IgD-negative memory B cell (primary cell): Measurements from ENCODE around the gene ANTKMT. TPM values are rescaled to one million over a fixed set of nuclear protein-coding genes. Genes with fewer than 3 reads are reported as not detected.

Source experiments
- H3K27ac Mint-ChIP-seq, 3 donors: one replicate each; pipeline ENCODE4 v1.8.0; 2020 to 2022; ENCODE audit warnings: mild to moderate bottlenecking in 3 of 3, mixed read lengths in 3 of 3, moderate library complexity in 1 of 3
- H3K27me3 Mint-ChIP-seq: one replicate; pipeline ENCODE4 v1.8.0; 2021; ENCODE audit warnings: mixed read lengths
- H3K36me3 Mint-ChIP-seq: one replicate; pipeline ENCODE4 v1.8.0; 2020; ENCODE audit warnings: mild to moderate bottlenecking, mixed read lengths
- H3K4me1 Mint-ChIP-seq, 3 donors: one replicate each; pipeline ENCODE4 v1.8.0; 2020 to 2022; ENCODE audit warnings: mixed read lengths in 3 of 3, mild to moderate bottlenecking in 1 of 3
- H3K4me3 Mint-ChIP-seq, 4 donors: one replicate each; pipeline ENCODE4 v1.8.0; 2020 to 2022; ENCODE audit warnings: mild to moderate bottlenecking in 4 of 4, mixed read lengths in 4 of 4, moderate library complexity in 3 of 4
- H3K9me3 Mint-ChIP-seq, 3 donors: one replicate each; pipeline ENCODE4 v1.8.0; 2020 to 2021; ENCODE audit warnings: mixed read lengths in 3 of 3, mild to moderate bottlenecking in 1 of 3
- polyA plus RNA-seq: library from polyadenylated mRNA; unstranded; fragments of 300-500 nt; fragmentation: Illumina TruSeq; gene quantifications from one replicate; pipeline ENCODE4 v1.2.3, GENCODE V29; 2021

Gene ANTKMT
- polyA plus RNA-seq, 1 donor from 2014 or later: 84.7 TPM

DNA sequence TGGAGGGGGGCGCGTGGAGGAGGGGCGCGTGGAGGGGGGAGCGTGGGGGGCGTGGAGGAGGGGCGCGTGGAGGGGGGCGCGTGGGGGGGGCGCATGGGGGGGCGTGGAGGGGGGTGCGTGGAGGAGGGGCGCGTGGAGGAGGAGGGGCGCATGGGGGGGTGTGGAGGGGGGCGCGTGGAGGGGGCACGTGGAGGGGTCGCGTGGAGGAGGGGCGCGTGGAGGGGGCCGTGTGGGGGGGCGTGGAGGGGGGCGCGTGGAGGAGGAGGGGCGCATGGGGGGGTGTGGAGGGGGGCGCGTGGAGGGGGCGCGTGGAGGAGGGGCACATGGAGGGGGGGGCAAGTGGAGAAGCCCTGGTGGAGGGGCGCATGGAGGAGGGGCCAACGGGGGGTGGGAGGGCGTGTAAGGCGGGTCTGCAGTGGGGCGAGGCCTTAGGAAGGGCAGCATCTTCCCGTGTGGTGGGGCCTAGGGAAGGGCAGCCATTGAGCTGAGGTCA, 46.8 kb downstream of the ANTKMT start:
- Mint-ChIP-seq H3K36me3 (no peaks in the 10 kb centered on the region), H3K27me3 (peaks cover 2% of the 10 kb centered on the region), H3K4me3 (no peak overlapping the region), H3K4me1 (no peaks in the 10 kb centered on the region), H3K9me3 (no peaks in the 10 kb centered on the region), H3K27ac (no peak overlapping the region)

DNA sequence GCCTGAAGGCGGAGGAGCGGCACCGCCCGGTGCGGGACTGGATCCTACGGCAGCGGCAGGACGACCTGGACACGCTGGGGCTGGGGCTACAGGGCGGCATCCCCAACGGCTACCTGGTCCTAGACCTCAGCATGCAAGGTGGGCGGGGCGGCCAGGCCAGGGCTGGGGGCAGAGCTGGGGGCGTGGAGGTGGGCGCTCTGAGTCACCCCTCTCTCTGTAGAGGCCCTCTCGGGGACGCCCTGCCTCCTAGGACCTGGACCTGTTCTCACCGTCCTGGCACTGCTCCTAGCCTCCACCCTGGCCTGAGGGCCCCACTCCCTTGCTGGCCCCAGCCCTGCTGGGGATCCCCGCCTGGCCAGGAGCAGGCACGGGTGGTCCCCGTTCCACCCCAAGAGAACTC, 47.5 kb downstream of the ANTKMT start:
- Mint-ChIP-seq H3K4me3 (no peak overlapping the region), H3K27ac (no peak overlapping the region), H3K4me1 (no peaks in the 10 kb centered on the region), H3K27me3 (peaks cover 2% of the 10 kb centered on the region), H3K36me3 (no peaks in the 10 kb centered on the region), H3K9me3 (no peaks in the 10 kb centered on the region)

DNA sequence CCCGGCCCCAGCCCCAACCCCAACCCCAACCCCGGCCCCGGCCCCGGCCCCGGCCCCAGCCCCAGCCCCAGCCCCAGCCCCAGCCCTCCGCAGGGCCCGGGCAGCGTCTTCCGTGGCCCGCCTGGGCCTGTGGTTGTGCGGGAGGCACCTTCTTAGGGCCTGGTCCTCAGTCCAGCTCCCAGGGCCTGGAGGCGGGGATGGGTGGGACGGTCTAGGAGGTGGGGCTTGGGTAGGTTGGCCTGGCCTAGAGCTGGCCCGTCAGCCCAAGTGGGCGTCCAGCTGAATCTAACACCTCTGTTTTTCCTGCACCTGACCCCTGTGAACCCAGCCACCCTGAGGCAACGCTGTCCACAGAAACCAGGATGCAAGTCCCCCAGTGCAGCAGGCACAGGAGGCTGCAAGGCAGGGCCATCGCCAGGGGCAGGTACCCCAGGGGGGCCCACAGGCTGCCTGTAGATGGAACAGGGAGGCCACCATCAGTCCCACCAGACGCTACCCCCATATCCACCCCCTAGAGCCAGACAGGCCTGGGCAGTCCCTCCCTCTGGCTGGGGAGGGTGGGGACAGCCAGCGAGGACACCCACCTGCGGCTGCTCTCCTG, 48.3 kb downstream of the ANTKMT start:
- Mint-ChIP-seq H3K36me3 (no peaks in the 10 kb centered on the region), H3K27me3 (no peaks in the 10 kb centered on the region), H3K4me1 (no peaks in the 10 kb centered on the region), H3K9me3 (no peaks in the 10 kb centered on the region), H3K4me3 (no peak overlapping the region), H3K27ac (no peak overlapping the region)

DNA sequence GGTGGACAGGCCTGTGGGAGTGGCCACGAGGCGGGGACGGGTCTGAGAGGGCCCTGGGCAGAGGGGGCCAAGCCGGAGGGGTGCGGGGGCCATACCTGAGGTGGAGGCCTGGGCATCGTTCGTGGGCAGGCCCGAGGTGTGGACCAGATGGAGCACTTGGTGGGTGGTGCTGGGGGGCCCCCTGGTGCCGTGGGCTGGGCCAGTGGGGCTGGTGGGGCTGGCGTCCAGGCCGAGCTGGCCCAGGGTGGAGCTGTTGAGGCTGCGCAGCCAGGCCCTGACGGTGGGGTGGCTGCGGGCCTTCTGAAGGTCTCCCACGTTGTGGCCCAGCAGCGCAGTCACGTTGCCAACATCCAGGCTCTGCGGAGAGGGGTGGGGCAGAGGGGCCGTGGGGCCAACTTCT, 49.0 kb downstream of the ANTKMT start:
- Mint-ChIP-seq H3K36me3 (no peaks in the 10 kb centered on the region), H3K4me1 (no peaks in the 10 kb centered on the region), H3K4me3 (no peak overlapping the region), H3K9me3 (no peaks in the 10 kb centered on the region), H3K27me3 (no peaks in the 10 kb centered on the region), H3K27ac (no peak overlapping the region)

DNA sequence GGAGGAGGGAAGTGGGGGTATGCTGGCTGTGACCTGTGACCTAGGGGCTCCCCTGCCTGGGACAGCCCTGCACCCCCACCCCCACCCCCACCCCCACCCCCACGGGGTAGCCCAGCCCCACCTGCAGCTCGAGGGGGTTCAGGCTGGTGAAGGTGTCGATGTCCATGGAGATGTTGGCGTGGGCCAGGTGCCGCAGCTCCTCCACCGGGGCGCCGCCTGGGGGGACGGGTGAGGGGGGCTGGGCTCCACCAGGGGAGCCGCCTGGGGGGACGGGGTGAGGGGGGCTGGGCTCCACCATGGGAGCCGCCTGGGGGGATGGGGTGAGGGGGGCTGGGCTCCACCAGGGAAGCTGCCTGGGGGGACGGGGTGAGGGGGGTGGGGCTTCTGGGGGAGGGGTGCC, 49.5 kb downstream of the ANTKMT start:
- Mint-ChIP-seq H3K4me3 (no peak overlapping the region), H3K9me3 (no peaks in the 10 kb centered on the region), H3K36me3 (no peaks in the 10 kb centered on the region), H3K27ac (no peak overlapping the region), H3K27me3 (no peaks in the 10 kb centered on the region), H3K4me1 (no peaks in the 10 kb centered on the region)

Other genes starting within 250 kb of the ANTKMT start
- gene CAPN15, start 193.4 kb upstream of the ANTKMT start, polyA plus RNA-seq: 9.1 TPM
- gene PRR35, start 160.8 kb upstream of the ANTKMT start, polyA plus RNA-seq: not detected
- 4.5 TPM for gene NHLRC4, start 154.1 kb upstream of the ANTKMT start, polyA plus RNA-seq
- gene PIGQ, start 151.2 kb upstream of the ANTKMT start, polyA plus RNA-seq: 18.9 TPM
- gene RAB40C, start 131.1 kb upstream of the ANTKMT start, polyA plus RNA-seq: 14.7 TPM
- not detected for gene WFIKKN1, start 90.2 kb upstream of the ANTKMT start, polyA plus RNA-seq
- gene METTL26, start 84.8 kb upstream of the ANTKMT start, polyA plus RNA-seq: 81.0 TPM
- gene MCRIP2, start 79.3 kb upstream of the ANTKMT start, polyA plus RNA-seq: 52.8 TPM
- 0.54 TPM for gene WDR90, start 71.8 kb upstream of the ANTKMT start, polyA plus RNA-seq
- 42.7 TPM for gene RHOT2, start 53.0 kb upstream of the ANTKMT start, polyA plus RNA-seq
- 1.1 TPM for gene RHBDL1, start 45.5 kb upstream of the ANTKMT start, polyA plus RNA-seq
- 137 TPM for gene STUB1, start 40.7 kb upstream of the ANTKMT start, polyA plus RNA-seq
- gene JMJD8, start 36.8 kb upstream of the ANTKMT start, polyA plus RNA-seq: 51.0 TPM
- 15.1 TPM for gene WDR24, start 30.7 kb upstream of the ANTKMT start, polyA plus RNA-seq
- 4.4 TPM for gene FBXL16, start 15.3 kb upstream of the ANTKMT start, polyA plus RNA-seq
- gene METRN, start 6.0 kb upstream of the ANTKMT start, polyA plus RNA-seq: 2.8 TPM
- gene CCDC78, start 5.3 kb downstream of the ANTKMT start, polyA plus RNA-seq: 0.74 TPM
- gene HAGHL, start 6.0 kb downstream of the ANTKMT start, polyA plus RNA-seq: 10.0 TPM
- gene CIAO3, start 19.9 kb downstream of the ANTKMT start, polyA plus RNA-seq: 29.4 TPM
- gene MSLN, start 39.6 kb downstream of the ANTKMT start, polyA plus RNA-seq: not detected
- gene RPUSD1, start 67.2 kb downstream of the ANTKMT start, polyA plus RNA-seq: 39.5 TPM
- gene CHTF18, start 67.5 kb downstream of the ANTKMT start, polyA plus RNA-seq: 4.9 TPM
- gene GNG13, start 79.6 kb downstream of the ANTKMT start, polyA plus RNA-seq: not detected
- gene LMF1, start 249.8 kb downstream of the ANTKMT start, polyA plus RNA-seq: 16.1 TPM